ENCODE data around the gene SNED1.

- TF ChIP-seq EZH2phosphoT487 (IDR thresholded peaks at IDR 0.05; ENCODE audit: insufficient read depth, low read depth), result no peak
- no peak for TF ChIP-seq EZH2 (IDR thresholded peaks at IDR 0.05; ENCODE audit: insufficient read depth, poor library complexity, severe bottlenecking)
Observed at GRCh38 chr2:241135737-241136136, 137.3 kb downstream of the SNED1 start.

Data from GM23248 (cell line).